Mesodermal cell (in vitro differentiated cells): ENCODE measurements around the gene SLC41A3.

Source experiments
- H3K27ac ChIP-seq: 2 replicates; pipeline ENCODE4 v1.7.0; 2013; ENCODE audit warnings: mild to moderate bottlenecking, low read depth, low read length, moderate library complexity; ENCODE audit not compliant: severe bottlenecking
- H3K36me3 ChIP-seq: 2 replicates; pipeline ENCODE4 v1.7.1; 2013; ENCODE audit warnings: mild to moderate bottlenecking, low read length, moderate library complexity; ENCODE audit not compliant: control insufficient read depth, insufficient read depth
- H3K4me1 ChIP-seq: one replicate; pipeline ENCODE4 v1.7.1; 2013; ENCODE audit warnings: mild to moderate bottlenecking, low read length; ENCODE audit not compliant: insufficient read depth, control insufficient read depth, poor library complexity, severe bottlenecking
- H3K4me3 ChIP-seq: 2 replicates; pipeline ENCODE4 v1.7.0; 2013; ENCODE audit warnings: low read length, control low read depth, mild to moderate bottlenecking; ENCODE audit not compliant: insufficient read depth, poor library complexity, severe bottlenecking; ENCODE audit errors: extremely low read depth
- H3K9me3 ChIP-seq: 2 replicates; pipeline ENCODE4 v1.7.1; 2013; ENCODE audit warnings: mild to moderate bottlenecking, low read length, moderate library complexity; ENCODE audit not compliant: control insufficient read depth
- WGBS, 2 experiments: methylation state at CpG; one replicate each; pipeline ENCODE4 v1.1.5; 2013; ENCODE audit warnings: missing lambda C conversion rate in 2 of 2; ENCODE audit not compliant: insufficient coverage in 2 of 2; 5-methylcytosine and 5-hydroxymethylcytosine counted together

Gene SLC41A3

GRCh38 chr3:126060613-126061145 is 23.2 kb downstream of the SLC41A3 start:
- 92 to 96% methylated on average over 4 to 7 of the region's 7 CpGs for WGBS, 2 experiments
- Histone ChIP-seq H3K27ac (no peak overlapping the region), H3K36me3 (no peaks in the 10 kb centered on the region), H3K4me3 (no peak overlapping the region), H3K4me1 (peaks cover 6% of the 10 kb centered on the region), H3K9me3 (no peaks in the 10 kb centered on the region)

- no peak overlapping the region for H3K27ac ChIP-seq
- 78% methylated on average over 6 to 7 of the region's 7 CpGs for WGBS, 2 experiments
- peaks cover 6% of the 10 kb centered on the region for H3K4me1 ChIP-seq
- no peaks in the 10 kb centered on the region for H3K36me3 ChIP-seq
- H3K9me3 ChIP-seq, result no peaks in the 10 kb centered on the region
- H3K4me3 ChIP-seq, result no peak overlapping the region
Measured at GRCh38 chr3:126058666-126059065, 25.3 kb downstream of the SLC41A3 start.

- no peak overlapping the region for H3K27ac ChIP-seq
- H3K36me3 ChIP-seq, result no peaks in the 10 kb centered on the region
- 94 to 95% methylated on average over 13 of the region's 13 CpGs for WGBS, 2 experiments
- no peaks in the 10 kb centered on the region for H3K9me3 ChIP-seq
- peaks cover 6% of the 10 kb centered on the region for H3K4me1 ChIP-seq
- no peak overlapping the region for H3K4me3 ChIP-seq
Measured at GRCh38 chr3:126057936-126058335, 26.0 kb downstream of the SLC41A3 start.

GRCh38 chr3:126057501-126057819 is 26.5 kb downstream of the SLC41A3 start:
- Histone ChIP-seq H3K27ac (no peak overlapping the region), H3K4me3 (no peak overlapping the region)
- WGBS, 2 experiments, result 81 to 82% methylated on average over 8 to 10 of the region's 10 CpGs

GRCh38 chr3:126056681-126057500 is 27.0 kb downstream of the SLC41A3 start:
- Histone ChIP-seq H3K9me3 (no peaks in the 10 kb centered on the region), H3K27ac (peak overlapping the region; percentile 10), H3K36me3 (no peaks in the 10 kb centered on the region), H3K4me1 (peaks cover 6% of the 10 kb centered on the region), H3K4me3 (no peak overlapping the region)
- 79 to 86% methylated on average over 11 to 13 of the region's 14 CpGs for WGBS, 2 experiments

More at GRCh38 chr3:126057501-126057819, 26.5 kb downstream of the SLC41A3 start:
- Histone ChIP-seq H3K9me3 (no peaks in the 10 kb centered on the region), H3K4me1 (peaks cover 6% of the 10 kb centered on the region), H3K36me3 (no peaks in the 10 kb centered on the region)

- peaks cover 6% of the 10 kb centered on the region for H3K4me1 ChIP-seq
- WGBS, 2 experiments, result 84 to 92% methylated on average over 8 to 10 of the region's 10 CpGs
- no peaks in the 10 kb centered on the region for H3K9me3 ChIP-seq
- no peak overlapping the region for H3K27ac ChIP-seq
- no peaks in the 10 kb centered on the region for H3K36me3 ChIP-seq
- H3K4me3 ChIP-seq, result no peak overlapping the region
Measured at GRCh38 chr3:126056088-126056487, 27.8 kb downstream of the SLC41A3 start.

- H3K27ac ChIP-seq, result no peak overlapping the region
- H3K36me3 ChIP-seq, result no peaks in the 10 kb centered on the region
- 91 to 97% methylated on average over 3 to 4 of the region's 5 CpGs for WGBS, 2 experiments
- no peaks in the 10 kb centered on the region for H3K9me3 ChIP-seq
- H3K4me1 ChIP-seq, result peaks cover 6% of the 10 kb centered on the region
- no peak overlapping the region for H3K4me3 ChIP-seq
Measured at GRCh38 chr3:126054870-126055269, 29.1 kb downstream of the SLC41A3 start.

GRCh38 chr3:126053949-126054569 is 29.9 kb downstream of the SLC41A3 start:
- Histone ChIP-seq H3K4me3 (no peak overlapping the region), H3K4me1 (peaks cover 6% of the 10 kb centered on the region), H3K36me3 (no peaks in the 10 kb centered on the region), H3K9me3 (no peaks in the 10 kb centered on the region), H3K27ac (no peak overlapping the region)
- WGBS, 2 experiments, result 97 to 98% methylated on average over 5 to 6 of the region's 6 CpGs

GRCh38 chr3:126053513-126053912 is 30.4 kb downstream of the SLC41A3 start:
- Histone ChIP-seq H3K4me3 (no peak overlapping the region), H3K4me1 (peaks cover 6% of the 10 kb centered on the region), H3K9me3 (no peaks in the 10 kb centered on the region), H3K27ac (no peak overlapping the region), H3K36me3 (no peaks in the 10 kb centered on the region)
- 100% methylated on average over 1 of the region's 1 CpG for WGBS, 2 experiments

GRCh38 chr3:126052196-126053058 is 31.5 kb downstream of the SLC41A3 start:
- peaks cover 6% of the 10 kb centered on the region for H3K4me1 ChIP-seq
- H3K36me3 ChIP-seq, result no peaks in the 10 kb centered on the region
- no peak overlapping the region for H3K27ac ChIP-seq
- 84 to 92% methylated on average over 13 to 16 of the region's 16 CpGs for WGBS, 2 experiments
- no peaks in the 10 kb centered on the region for H3K9me3 ChIP-seq
- H3K4me3 ChIP-seq, result no peak overlapping the region
